IPS-NIHi7 (cell line): ENCODE data around the gene THADA.
A peak's percentile ranks its signal among the peaks of the same experiment; 100 is the strongest.

Experiments
- DNase-seq: peaks from one replicate; pipeline ENCODE4 v3.0.0; 2012; ENCODE audit warnings: mixed read lengths; ENCODE audit errors: extremely low spot score

The THADA gene

DNA sequence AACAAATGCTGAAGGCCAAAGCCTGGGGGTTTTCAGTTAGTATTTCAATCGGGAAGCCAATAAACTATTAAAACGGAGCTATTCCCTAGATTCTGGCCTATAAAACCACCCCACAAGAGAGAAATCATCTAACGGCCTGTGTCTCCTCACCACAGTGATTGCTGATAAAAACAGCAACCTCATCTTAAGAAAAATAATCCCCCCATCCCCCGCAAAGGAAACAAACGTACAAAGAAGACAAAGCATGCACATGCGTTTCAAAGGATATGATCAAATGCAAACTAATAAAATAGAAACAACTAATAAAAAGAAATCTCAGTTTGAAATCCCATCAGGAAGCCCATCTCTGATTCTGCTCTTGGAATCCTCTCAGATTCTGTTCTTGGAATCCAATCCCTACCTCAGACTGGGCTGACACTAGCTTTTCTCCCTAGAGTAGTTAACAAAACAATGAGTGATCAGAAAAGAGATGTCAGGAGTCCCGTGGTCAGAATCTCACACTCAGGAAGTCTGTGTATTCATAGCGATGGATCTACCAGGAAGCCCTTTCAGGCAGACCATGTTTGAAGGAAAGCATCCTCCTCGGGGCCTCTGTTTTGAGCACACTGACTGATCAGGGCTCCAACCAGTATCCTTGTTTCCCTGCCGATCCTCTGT is 150.7 kb downstream of the THADA start:
- DNase-seq, result peak; percentile 34

DNA sequence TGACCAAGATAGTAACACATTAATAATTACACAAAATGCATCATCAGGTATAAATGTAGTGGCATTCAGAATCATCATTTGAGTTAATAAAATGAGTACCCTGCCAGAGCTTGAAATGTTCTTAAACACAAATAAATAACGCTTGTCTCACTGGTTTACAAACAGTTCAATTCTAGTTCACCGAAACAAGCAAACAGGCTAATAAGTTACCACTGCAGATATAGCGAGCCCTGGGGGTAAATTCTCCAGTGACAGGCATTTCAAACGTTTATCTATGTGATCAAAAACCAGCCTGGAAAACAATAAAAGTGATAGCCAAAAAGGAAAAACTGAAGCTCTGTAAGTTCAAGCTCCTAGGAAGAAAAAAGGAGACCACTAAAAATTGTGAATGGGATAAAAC is 152.6 kb downstream of the THADA start:
- no peak for DNase-seq

DNA sequence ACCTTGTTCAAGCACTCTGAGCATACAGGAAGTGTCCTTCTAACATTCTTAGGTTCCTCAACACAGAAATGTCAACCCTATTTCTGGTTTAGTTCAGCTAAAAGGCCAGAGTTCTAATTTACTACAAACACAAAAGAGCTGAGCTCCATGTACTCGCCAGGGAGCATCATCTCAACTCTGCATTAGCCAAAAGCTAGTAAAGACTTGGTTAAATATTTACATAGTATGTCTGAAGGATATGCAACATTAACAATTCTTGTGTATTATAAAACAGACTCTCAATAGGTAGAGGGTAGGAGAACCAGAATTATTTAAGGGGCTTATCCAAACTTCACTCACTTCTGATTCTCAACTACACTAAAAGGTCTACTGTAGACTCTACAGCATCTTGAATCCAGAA is 154.6 kb downstream of the THADA start:
- no peak for DNase-seq

DNA sequence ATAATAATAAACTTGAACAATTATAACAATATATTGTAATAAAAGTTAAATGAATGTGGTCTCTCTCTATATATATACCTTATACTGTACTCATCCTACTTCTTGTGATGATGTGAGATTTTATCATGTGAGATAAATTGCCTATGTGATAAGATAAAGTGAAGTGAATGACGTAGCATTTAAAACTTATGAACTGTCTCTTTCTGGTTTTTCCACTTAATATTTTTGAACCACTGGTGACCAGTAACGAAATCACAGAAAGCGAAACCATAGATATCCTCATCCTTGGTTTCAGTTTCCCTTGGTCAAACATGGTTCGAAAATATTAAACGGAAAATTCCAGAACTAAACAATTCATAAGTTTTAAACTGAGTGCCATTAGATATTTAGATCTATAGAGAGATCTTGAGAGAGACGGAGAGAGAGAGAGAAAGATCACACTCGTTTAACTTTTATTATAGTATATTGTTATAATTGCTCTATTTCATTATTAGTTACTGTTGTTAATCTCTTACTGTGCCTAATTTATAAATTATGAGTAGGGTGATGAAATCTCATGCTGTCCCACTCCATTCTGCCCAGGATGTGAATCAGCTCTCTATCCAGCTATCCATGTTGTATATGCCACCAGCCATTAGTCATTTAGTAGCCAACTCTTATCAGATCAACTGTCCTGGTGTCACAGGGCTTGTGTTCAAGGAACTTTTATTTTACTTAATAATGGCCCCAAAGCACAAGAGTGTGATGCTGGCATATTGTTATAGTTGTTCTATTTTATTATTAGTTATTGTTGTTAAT is 156.8 kb downstream of the THADA start:
- DNase-seq, result no peak

DNA sequence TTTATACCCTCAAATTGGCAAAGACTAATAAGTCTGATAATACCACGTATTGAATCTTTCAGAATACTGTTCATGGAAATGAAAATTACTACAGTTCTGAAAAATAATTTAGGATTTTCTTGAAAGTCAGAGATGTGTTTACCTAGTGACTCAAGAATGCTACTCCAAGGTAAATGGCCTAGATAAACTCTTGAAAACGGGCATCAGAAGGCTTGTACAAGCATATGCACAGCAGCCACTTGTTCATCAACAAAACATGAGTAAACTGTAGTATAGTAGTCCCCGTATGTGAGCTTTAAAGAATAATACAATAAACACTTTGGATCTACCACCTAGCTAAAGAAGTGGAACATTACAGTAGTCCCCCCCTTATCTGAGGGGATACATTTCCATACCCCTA is 157.5 kb downstream of the THADA start:
- DNase-seq, result no peak

DNA sequence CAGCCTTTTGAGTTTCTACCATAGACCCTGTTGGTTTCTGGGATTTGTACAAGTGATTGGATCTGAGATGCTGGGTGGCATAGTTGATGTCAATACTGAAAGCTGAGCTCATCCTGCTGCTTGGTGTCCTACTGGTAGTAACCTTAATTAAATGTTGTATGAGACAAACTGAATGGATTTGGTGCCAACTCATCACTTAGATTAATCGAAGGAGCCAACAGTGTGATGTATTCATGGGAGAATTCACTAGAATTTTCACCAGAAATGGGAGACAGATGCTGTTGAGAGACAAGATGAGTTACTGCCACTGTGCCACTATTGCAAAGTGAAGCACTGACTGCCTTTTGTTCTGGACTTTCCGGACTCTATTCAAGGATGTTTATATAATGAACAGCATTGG is 158.5 kb downstream of the THADA start:
- no peak for DNase-seq

DNA sequence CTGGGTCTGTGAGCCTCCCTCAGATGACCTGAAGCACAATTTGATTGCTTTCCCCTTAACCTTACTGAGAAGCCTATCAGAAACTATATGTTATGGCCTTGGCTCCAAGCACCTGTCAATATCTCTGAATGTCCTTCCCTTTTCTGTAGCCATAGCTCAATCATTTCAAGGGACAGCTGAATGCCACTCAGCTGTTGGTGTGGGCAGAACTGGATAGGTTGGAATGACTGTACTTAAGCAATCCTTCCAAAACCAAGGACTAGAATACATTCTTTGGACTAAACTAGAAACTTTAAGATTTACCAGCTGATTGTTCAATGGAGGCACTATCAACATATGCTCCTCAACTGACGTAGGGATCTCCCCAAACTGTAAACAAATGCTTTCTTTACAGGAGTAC is 159.4 kb downstream of the THADA start:
- no peak for DNase-seq

DNA sequence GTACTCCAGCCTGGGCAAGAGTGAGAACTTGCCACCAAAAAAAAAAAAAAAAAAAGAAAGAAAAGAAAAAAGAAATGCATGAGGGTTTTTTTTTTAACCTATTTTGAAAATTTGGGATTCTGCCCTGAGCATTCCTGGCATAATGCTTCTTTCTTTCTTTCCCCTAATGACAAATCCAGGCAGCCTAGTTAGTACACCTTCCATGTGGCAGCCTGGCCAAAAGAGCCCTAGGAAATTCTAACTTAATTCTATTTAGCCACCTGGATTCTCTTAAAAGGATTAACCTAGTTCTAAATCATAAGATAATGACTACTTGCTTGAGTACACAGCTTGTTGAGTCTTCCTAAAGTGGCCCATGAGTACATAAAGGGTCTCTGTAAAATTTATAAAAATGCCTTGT is 160.1 kb downstream of the THADA start:
- DNase-seq, result no peak

DNA sequence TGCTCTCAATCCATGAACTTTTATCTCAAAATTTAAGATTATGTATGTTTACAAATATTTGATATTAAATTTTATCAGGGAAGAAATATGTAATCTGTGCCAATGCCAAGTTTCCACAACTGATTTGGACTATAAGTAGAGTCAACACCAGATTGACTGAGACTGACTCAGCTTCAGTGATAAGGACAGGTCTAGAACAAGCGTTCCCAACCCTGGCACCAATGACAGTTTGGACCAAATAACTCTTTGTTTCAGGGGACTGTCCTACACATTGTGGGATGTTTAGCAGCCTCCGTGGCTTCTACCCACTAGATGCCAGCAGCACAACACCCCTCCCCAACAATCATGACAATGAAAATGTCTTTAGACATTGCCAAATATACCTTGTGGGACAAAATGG is 165.3 kb downstream of the THADA start:
- DNase-seq, result no peak

DNA sequence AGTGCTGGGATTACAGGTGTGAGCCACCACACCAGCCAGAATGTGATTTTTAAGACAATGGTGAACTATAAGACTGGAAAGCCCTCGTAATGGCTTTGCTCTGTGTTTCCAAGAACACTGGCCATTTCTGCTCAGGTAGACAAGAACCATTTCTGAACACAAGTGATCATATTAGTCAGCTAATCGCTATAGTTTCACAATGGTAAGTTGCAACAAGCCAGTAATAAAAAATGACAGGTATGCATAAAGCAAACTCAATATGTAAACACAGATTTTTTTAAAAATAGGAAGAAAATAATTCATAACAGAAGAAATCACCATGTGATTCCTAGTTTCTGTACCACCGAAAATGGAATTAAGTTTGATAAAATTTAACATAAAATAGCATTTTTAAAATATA is 166.5 kb downstream of the THADA start:
- no peak for DNase-seq

DNA sequence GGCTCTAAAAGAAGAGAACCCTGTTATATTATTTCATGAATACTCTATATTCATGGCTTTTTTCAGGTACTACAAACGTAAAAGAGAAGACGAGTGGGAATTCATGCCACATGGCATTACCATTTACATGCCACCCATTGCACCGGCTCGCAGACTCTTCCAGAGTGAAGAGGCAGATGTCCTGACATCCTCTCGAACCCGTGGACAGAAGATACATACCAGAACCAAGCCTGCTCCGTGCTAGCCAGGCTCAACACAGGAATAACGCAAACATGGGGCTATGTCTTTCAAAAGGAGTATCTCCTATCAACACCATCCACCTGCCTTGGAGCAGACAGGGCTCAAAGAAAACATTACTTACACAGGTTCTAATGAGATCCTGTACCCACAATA is 168.8 kb downstream of the THADA start:
- DNase-seq, result no peak

DNA sequence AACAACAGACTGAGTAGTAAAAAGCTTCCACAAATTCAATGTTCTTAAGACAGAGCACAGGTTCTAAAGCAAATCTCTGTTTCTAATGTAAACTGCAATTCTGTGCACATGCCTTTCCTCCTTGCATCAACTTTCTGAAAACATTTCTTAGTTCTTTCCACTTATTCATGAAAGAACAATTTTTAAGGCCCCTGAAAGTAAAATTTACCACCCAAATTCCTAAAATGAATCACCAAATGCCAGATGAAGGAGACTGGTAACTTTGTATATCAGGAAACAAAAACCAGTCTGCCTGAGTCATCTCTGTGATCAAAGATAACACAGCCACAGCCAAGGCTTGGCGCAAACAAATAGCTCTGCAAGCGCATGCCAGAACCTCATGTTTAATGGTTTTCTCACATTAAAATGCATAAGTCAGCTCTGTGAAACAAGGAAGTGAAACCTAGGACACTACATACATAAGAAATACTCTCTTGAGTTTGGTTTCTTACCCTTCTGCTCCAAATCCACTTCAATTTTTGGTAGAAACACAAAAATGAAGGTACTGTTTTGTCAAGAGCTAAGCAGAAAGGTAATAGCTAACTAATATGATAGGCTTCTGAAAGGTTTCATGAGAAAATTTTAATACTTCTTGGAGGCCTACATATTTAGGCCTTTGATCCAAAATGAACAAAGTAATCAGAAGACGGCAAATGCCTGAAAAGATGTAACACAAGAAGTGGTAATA is 169.4 kb downstream of the THADA start:
- peak; percentile 36 for DNase-seq

DNA sequence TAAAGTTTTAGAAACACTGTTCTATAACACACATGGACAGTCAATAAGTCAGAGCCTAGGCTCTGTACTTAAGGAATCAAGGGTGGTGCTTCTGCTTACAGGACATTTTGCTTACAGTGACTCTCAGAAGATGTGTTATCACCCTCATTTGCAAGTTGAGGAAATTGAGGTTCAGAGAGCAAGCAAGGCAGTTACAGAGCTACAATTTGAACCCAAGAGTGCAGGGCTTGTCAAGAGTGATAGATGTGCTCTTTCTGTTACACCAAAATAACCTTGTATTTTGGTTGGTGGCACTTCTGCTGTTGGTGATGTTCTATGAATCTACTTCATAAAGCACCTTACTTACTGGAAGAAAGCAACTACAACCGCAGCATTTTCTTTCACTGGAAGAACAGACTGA is 170.2 kb downstream of the THADA start:
- no peak for DNase-seq

DNA sequence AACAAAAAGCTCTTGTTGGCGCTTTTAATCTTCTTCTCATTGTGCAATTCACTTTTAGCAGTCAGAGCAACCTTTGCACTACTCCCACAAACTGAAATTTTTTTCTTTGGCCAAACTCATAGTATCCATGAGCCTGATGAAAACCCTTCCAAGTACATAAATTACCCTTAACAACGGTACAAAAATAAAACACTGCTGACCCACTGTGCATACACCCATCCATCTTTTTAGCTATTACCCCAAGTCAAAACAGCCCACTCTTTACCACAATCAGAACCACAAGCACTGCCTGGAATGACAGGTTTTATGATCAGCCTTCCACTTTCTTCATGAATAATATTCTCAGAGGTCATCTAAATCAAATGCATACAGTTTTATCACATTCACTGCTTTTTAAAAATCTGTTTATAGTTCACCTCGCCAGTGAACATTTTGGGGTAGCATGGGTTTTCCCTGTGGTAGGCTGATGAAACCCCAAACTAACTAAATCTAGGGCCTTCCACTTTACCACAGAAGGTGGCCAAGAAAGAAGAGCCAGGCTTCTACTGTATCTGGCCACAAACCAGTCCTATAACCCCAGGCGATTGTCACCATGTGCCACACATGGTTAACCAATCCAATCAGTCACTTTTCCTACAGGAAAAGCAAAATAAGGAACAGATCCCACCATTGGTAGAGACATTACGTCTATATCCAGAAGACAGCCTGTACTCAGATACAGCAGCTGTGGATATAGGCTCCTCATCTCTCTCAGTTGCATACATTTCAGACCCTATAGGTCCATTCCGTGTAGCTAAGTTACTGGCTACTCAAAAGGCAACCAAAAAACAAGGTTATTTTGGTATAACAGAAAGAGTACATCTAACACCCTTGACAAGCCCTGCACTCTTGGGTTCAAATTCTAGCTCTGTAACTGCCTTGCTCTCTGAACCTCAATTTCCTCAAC is 171.3 kb downstream of the THADA start:
- DNase-seq, result no peak

DNA sequence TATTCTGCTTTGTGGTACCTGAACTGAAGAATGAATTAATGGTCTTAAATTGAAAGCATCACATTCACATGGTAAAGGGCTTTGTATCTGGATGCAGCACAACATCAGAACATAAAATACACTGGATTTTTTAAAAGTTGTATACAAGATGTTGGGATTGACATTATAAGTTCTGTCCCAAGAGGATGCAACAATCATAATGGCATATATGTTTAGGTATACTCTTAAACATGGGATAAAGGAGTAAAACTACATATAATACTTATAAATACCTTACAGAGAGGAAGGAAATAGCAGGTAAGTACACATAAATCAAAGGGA is 171.9 kb downstream of the THADA start:
- no peak for DNase-seq

DNA sequence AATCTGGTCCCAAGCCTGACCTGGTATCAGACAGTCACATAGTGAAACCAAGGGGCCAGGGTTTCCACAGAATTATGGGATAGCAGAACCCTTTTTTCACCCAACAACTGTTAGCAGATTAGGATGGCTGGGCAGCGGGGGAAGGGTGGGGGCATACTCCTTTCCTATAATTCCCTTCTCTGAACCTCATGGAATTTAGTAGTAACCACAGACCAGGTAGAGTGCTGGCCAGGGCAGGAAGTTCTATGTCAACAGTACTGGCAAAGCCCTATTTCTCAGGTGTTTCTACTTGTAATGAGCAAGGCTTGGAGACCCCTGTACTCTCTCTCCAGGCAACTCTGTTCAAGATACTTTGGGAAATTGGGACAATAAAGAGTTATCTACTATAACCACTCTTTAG is 174.6 kb downstream of the THADA start:
- DNase-seq, result no peak

DNA sequence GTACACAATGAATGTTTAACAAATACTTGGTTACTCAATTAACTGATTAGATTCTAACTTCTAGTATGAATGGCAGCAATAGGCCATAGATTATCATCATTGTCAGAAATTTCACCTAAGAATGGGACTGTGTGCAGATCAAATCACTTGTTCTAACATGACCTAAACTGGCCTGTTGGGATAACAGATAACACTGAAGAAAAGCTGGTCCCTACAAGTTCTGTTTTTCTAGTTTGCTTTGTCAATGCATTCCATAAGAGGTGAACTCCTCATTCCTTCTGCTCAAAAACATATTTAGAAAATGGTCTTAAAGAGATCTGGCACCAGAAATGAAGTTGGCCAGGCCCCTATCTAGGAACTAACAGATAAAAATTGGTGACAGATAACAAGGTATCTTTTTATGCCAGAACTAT is 175.4 kb downstream of the THADA start:
- no peak for DNase-seq

DNA sequence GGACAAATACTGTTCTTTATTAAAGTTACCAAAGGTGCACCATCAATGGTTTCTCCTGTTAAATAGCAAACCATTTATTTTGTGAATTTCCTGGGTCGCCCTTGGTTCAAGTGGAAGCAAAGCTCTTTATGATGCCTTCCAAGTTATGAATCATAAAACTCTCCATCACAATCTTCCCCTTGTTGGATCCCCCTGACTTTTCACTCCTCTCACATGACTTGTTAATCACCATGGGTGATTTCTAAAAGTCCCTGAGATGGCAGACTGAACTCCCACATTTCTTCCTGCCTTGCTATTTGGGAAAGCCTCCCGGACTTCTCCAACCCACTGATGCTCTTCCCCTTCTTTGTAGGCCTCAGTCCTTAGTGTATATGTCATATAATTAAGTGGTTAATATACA is 176.0 kb downstream of the THADA start:
- no peak for DNase-seq

DNA sequence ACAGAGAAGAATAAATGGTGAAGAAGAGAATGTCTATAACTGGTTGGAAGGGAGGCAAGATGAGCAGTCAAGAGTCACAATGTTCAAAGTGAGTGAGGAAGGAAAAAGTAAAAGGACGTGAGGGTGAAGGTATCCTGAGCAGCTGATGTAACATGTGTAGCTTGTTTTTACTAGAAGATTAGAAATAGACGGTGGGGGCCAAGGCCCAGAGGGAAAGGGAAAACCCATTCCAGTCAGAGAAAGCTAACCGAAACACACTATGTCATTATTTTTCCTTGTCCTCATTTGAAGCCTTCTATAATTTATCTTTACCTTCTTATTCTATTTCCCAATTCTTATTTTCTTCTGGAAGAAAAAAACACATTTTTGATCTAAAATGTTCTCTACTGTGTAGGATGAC is 176.6 kb downstream of the THADA start:
- no peak for DNase-seq

DNA sequence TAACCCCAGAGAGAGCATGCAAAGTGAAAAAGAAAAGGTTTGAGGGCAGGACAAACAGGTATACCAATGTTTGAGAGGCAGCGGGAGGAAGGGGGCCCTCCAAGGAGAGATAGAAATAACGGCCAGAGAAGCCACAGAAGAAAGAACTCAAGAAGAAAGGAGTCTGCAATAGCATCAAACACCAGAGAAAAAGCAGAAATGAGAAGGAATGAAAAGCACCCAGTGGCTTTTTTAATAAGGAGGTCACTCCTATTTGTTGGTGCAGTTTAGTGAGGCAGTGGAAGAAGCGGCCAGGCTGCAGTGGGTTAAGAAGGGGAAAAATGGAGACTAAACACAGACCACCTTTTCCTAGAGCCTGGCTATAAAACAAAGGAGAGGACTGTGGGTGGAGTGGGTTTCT is 177.2 kb downstream of the THADA start:
- no peak for DNase-seq

DNA sequence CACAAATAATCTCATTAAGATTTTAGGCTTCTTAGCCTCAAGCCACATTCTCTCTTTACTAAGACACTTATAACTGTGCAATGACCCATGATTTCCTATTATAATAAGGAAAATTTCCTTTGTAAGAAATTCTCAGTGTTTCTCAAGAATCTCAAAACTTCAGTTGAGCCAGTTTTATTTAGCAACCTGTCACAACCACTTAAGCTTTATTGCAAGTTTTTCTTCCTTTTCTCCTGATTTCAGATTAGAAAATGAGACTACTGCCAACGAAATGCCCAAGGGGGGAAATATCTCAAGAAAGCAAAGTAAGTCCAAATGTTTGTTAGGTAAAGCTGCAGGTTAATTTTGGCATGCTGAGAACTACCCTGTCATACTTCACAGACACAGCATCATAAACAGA is 178.5 kb downstream of the THADA start:
- no peak for DNase-seq

DNA sequence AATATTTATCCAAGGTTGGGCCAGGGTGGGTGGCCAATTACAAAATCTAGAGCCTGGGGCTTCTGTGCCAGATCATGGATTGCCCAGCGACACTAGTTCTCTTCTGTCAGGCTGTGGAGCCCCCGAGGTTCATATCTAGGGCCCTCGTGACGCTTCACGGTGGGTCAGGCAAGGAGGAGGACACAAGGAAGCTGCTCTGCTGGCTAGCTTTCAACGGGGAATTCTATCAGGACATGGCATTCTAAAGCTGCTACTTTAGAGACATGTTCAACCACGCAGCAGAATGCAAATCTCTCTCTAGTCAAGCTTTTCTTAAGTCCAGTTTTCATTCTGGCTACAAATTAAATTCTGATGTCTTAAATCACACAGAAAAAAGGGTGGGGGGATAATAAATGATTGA is 180.2 kb downstream of the THADA start:
- DNase-seq, result no peak
